Measurements from ENCODE around the gene PLCB3.

- TF ChIP-seq EP300 (conservative IDR thresholded peaks at IDR 0.05; ENCODE audit: poor library complexity, severe bottlenecking) (no peak), REST (IDR thresholded peaks at IDR 0.05; ENCODE audit: borderline replicate concordance) (no peak), CTCF (IDR thresholded peaks at IDR 0.05; ENCODE audit: poor library complexity, severe bottlenecking) (no peak)
Observed at GRCh38 chr11:64292460-64293254, 41.3 kb downstream of the PLCB3 start.
